ENCODE results near the gene MBIP. TPM values are rescaled to one million over a fixed set of nuclear protein-coding genes. Genes with fewer than 3 reads are reported as not detected.
A peak's percentile ranks its signal among the peaks of the same experiment; 100 is the strongest.
"Not testable (repeated sequence)": the region's sequence is repeated elsewhere in the genome, so short reads cannot be mapped to it uniquely, and the experiment has no call there.

The MBIP gene
- total RNA-seq, 5 donors from 2014 or later (not counting 1 experiment from before 2014, with no cell fraction given), result 15.4 to 42.9 (median 17.8) TPM

GRCh38 chr14:36327573-36327972, 7.1 kb upstream of the MBIP start:
- H3K9me3 Mint-ChIP-seq; H3K36me3 ChIP-seq (ENCODE audit: control insufficient read depth in 2 of 2, extremely low read depth in 1 of 2, insufficient read depth in 1 of 2, low read length in 1 of 2); H3K4me3 Mint-ChIP-seq; H3K27ac Mint-ChIP-seq; H3K4me3 ChIP-seq (ENCODE audit: control insufficient read depth in 1 of 2, extremely low read depth in 1 of 2, low read length in 1 of 2); POLR2A ChIA-PET; DNase-seq; H3K4me1 ChIP-seq (ENCODE audit: control insufficient read depth in 1 of 2, extremely low read depth in 1 of 2, insufficient read depth in 2 of 2, low read length in 2 of 2); H3K27ac ChIP-seq (ENCODE audit: low read length); H3K9me3 ChIP-seq; ATAC-seq (replicated peaks in 1 of 4); H3K27me3 ChIP-seq (replicated peaks in 1 of 2; ENCODE audit: control insufficient read depth in 2 of 2, extremely low read depth in 1 of 2, insufficient read depth in 2 of 2, low read length in 1 of 2); H3K36me3 Mint-ChIP-seq; H3K4me1 Mint-ChIP-seq: not testable (repeated sequence)
- CTCF ChIA-PET, result interaction anchor here in 1 of 2 donors (0.7 kb wide), 1 partner anchor 11 kb away, joined by 3 read pairs; no protein-coding TSS in a partner anchor
- no CpG with 5 or more reads among the region's 4 CpGs for WGBS (ENCODE audit: insufficient coverage)
- H3K27me3 Mint-ChIP-seq, result peaks cover 32 to 40% of the 10 kb centered on the region in 2 donors

- no peaks in the 10 kb centered on the region for H3K9me3 ChIP-seq
- H3K27ac Mint-ChIP-seq, result no peak overlapping the region
- no peak for ATAC-seq (replicated peaks in 1 of 4)
- peaks cover 2 to 3% (median 2%) of the 10 kb centered on the region in 3 donors for H3K4me1 Mint-ChIP-seq
- peaks cover 24 to 27% of the 10 kb centered on the region in 2 donors for H3K27me3 Mint-ChIP-seq
- peaks cover 0 to 2% of the 10 kb centered on the region in 2 experiments for H3K27me3 ChIP-seq (replicated peaks in 1 of 2; ENCODE audit: control insufficient read depth in 2 of 2, extremely low read depth in 1 of 2, insufficient read depth in 2 of 2, low read length in 1 of 2)
- WGBS (ENCODE audit: insufficient coverage), result no CpG with 5 or more reads among the region's 3 CpGs
- no peak for DNase-seq
- H3K9me3 Mint-ChIP-seq, result peaks cover 0 to 5% (median 2%) of the 10 kb centered on the region in 3 donors
- H3K36me3 Mint-ChIP-seq, result no peaks in the 10 kb centered on the region
- no peaks in the 10 kb centered on the region for H3K36me3 ChIP-seq (ENCODE audit: control insufficient read depth in 2 of 2, extremely low read depth in 1 of 2, insufficient read depth in 1 of 2, low read length in 1 of 2)
- no peak overlapping the region for H3K27ac ChIP-seq (ENCODE audit: low read length)
- H3K4me3 Mint-ChIP-seq, result no peak overlapping the region
- H3K4me1 ChIP-seq (ENCODE audit: control insufficient read depth in 1 of 2, extremely low read depth in 1 of 2, insufficient read depth in 2 of 2, low read length in 2 of 2), result peaks cover 2% of the 10 kb centered on the region in 2 experiments
- H3K4me3 ChIP-seq (ENCODE audit: control insufficient read depth in 1 of 2, extremely low read depth in 1 of 2, low read length in 1 of 2), result no peak overlapping the region
- POLR2A ChIA-PET, result no interaction called here
- CTCF ChIA-PET, result no interaction called here
Observed at GRCh38 chr14:36325853-36326252, 5.4 kb upstream of the MBIP start.

GRCh38 chr14:36324897-36325296, 4.5 kb upstream of the MBIP start:
- no peaks in the 10 kb centered on the region for H3K36me3 ChIP-seq (ENCODE audit: control insufficient read depth in 2 of 2, extremely low read depth in 1 of 2, insufficient read depth in 1 of 2, low read length in 1 of 2)
- no CpG with 5 or more reads among the region's 3 CpGs for WGBS (ENCODE audit: insufficient coverage)

GRCh38 chr14:36320897-36321381, 502 bp upstream of the MBIP start:
- Histone ChIP-seq H3K27ac (ENCODE audit: low read length) (peak overlapping the region; percentile 38), H3K4me1 (ENCODE audit: control insufficient read depth in 1 of 2, extremely low read depth in 1 of 2, insufficient read depth in 2 of 2, low read length in 2 of 2) (peaks cover 4 to 9% of the 10 kb centered on the region in 2 experiments), H3K9me3 (no peaks in the 10 kb centered on the region), H3K27me3 (replicated peaks in 1 of 2; ENCODE audit: control insufficient read depth in 2 of 2, extremely low read depth in 1 of 2, insufficient read depth in 2 of 2, low read length in 1 of 2) (no peaks in the 10 kb centered on the region), H3K36me3 (ENCODE audit: control insufficient read depth in 2 of 2, extremely low read depth in 1 of 2, insufficient read depth in 1 of 2, low read length in 1 of 2) (no peaks in the 10 kb centered on the region), H3K4me3 (ENCODE audit: control insufficient read depth in 1 of 2, extremely low read depth in 1 of 2, low read length in 1 of 2) (peak overlapping the region; percentile 96 to 99)
- 63% methylated on average over 7 of the region's 8 CpGs for WGBS (ENCODE audit: insufficient coverage)
- H3K9me3 Mint-ChIP-seq, result no peaks in the 10 kb centered on the region
- peaks cover 5 to 10% of the 10 kb centered on the region in 2 donors for H3K27me3 Mint-ChIP-seq
- H3K27ac Mint-ChIP-seq, result peak overlapping the region; percentile 90 to 95
- ATAC-seq (replicated peaks in 1 of 4), result peak in 1 of 4 experiments; percentile 0
- H3K4me1 Mint-ChIP-seq, result peaks cover 35 to 40% (median 37%) of the 10 kb centered on the region in 3 donors
- H3K36me3 Mint-ChIP-seq, result no peaks in the 10 kb centered on the region
- CTCF ChIA-PET, result no interaction called here
- H3K4me3 Mint-ChIP-seq, result peak overlapping the region; percentile 89 to 97 (median 96)
- no peak for DNase-seq
- POLR2A ChIA-PET, result interaction anchor here in 1 of 2 donors (0.8 kb wide), 1 partner anchor 11 kb away, joined by 4 read pairs; no protein-coding TSS in a partner anchor

More at GRCh38 chr14:36324897-36325296, 4.5 kb upstream of the MBIP start:
- no peak overlapping the region for H3K27ac Mint-ChIP-seq
- DNase-seq (no peak), ATAC-seq (replicated peaks in 1 of 4) (no peak)
- no peak overlapping the region for H3K4me3 Mint-ChIP-seq
- Histone ChIP-seq H3K9me3 (no peaks in the 10 kb centered on the region), H3K4me1 (ENCODE audit: control insufficient read depth in 1 of 2, extremely low read depth in 1 of 2, insufficient read depth in 2 of 2, low read length in 2 of 2) (peaks cover 3 to 4% of the 10 kb centered on the region in 2 experiments), H3K27me3 (replicated peaks in 1 of 2; ENCODE audit: control insufficient read depth in 2 of 2, extremely low read depth in 1 of 2, insufficient read depth in 2 of 2, low read length in 1 of 2) (no peaks in the 10 kb centered on the region), H3K4me3 (ENCODE audit: control insufficient read depth in 1 of 2, extremely low read depth in 1 of 2, low read length in 1 of 2) (no peak overlapping the region), H3K27ac (ENCODE audit: low read length) (no peak overlapping the region)
- H3K4me1 Mint-ChIP-seq, result peaks cover 5 to 11% (median 9%) of the 10 kb centered on the region in 3 donors
- H3K9me3 Mint-ChIP-seq, result peaks cover 0 to 5% (median 2%) of the 10 kb centered on the region in 3 donors
- peaks cover 20 to 23% of the 10 kb centered on the region in 2 donors for H3K27me3 Mint-ChIP-seq
- ChIA-PET POLR2A (no interaction called here), CTCF (no interaction called here)
- no peaks in the 10 kb centered on the region for H3K36me3 Mint-ChIP-seq

- Histone ChIP-seq H3K27ac (ENCODE audit: low read length) (peak overlapping the region; percentile 65), H3K9me3 (no peaks in the 10 kb centered on the region), H3K27me3 (replicated peaks in 1 of 2; ENCODE audit: control insufficient read depth in 2 of 2, extremely low read depth in 1 of 2, insufficient read depth in 2 of 2, low read length in 1 of 2) (no peaks in the 10 kb centered on the region), H3K4me1 (ENCODE audit: control insufficient read depth in 1 of 2, extremely low read depth in 1 of 2, insufficient read depth in 2 of 2, low read length in 2 of 2) (peaks cover 4 to 9% of the 10 kb centered on the region in 2 experiments), H3K4me3 (ENCODE audit: control insufficient read depth in 1 of 2, extremely low read depth in 1 of 2, low read length in 1 of 2) (peak overlapping the region; percentile 96 to 99), H3K36me3 (ENCODE audit: control insufficient read depth in 2 of 2, extremely low read depth in 1 of 2, insufficient read depth in 1 of 2, low read length in 1 of 2) (no peaks in the 10 kb centered on the region)
- no peaks in the 10 kb centered on the region for H3K9me3 Mint-ChIP-seq
- H3K36me3 Mint-ChIP-seq, result no peaks in the 10 kb centered on the region
- peaks cover 35 to 47% (median 44%) of the 10 kb centered on the region in 3 donors for H3K4me1 Mint-ChIP-seq
- POLR2A ChIA-PET, result interaction anchor here in 1 of 2 donors (0.5 to 0.6 kb wide), 2 partner anchors 12 to 1389 kb away, joined by 4 read pairs; no protein-coding TSS in a partner anchor
- CTCF ChIA-PET, result interaction anchor here in 1 of 2 donors (0.6 kb wide), 1 partner anchor 178 kb away, joined by 8 read pairs; no protein-coding TSS in a partner anchor
- H3K4me3 Mint-ChIP-seq, result peak overlapping the region; percentile 89 to 97 (median 96)
- H3K27me3 Mint-ChIP-seq, result peaks cover 3 to 7% of the 10 kb centered on the region in 2 donors
- peak overlapping the region; percentile 90 to 95 for H3K27ac Mint-ChIP-seq
- ATAC-seq (replicated peaks in 1 of 4) (no peak), DNase-seq (no peak)
- 0% methylated on average over 2 of the region's 9 CpGs for WGBS (ENCODE audit: insufficient coverage)
Observed at GRCh38 chr14:36319899-36320199, 588 bp downstream of the MBIP start.

- peaks cover 13% of the 10 kb centered on the region for H3K36me3 Mint-ChIP-seq
- ChIA-PET CTCF (no interaction called here), POLR2A (interaction anchor here in 1 of 2 donors (0.7 kb wide), 1 partner anchor 1221 kb away, joined by 3 read pairs; no protein-coding TSS in a partner anchor)
- ATAC-seq (replicated peaks in 1 of 4), result no peak
- no peak for DNase-seq
- H3K4me1 ChIP-seq (ENCODE audit: control insufficient read depth in 1 of 2, extremely low read depth in 1 of 2, insufficient read depth in 2 of 2, low read length in 2 of 2), result peaks cover 4 to 9% of the 10 kb centered on the region in 2 experiments
- peaks cover 35 to 52% (median 48%) of the 10 kb centered on the region in 3 donors for H3K4me1 Mint-ChIP-seq
- H3K36me3 ChIP-seq (ENCODE audit: control insufficient read depth in 2 of 2, extremely low read depth in 1 of 2, insufficient read depth in 1 of 2, low read length in 1 of 2), result peaks cover 0 to 4% of the 10 kb centered on the region in 2 donors
- no peak overlapping the region for H3K4me3 ChIP-seq (ENCODE audit: control insufficient read depth in 1 of 2, extremely low read depth in 1 of 2, low read length in 1 of 2)
- no peaks in the 10 kb centered on the region for H3K27me3 ChIP-seq (replicated peaks in 1 of 2; ENCODE audit: control insufficient read depth in 2 of 2, extremely low read depth in 1 of 2, insufficient read depth in 2 of 2, low read length in 1 of 2)
- H3K27me3 Mint-ChIP-seq, result no peaks in the 10 kb centered on the region
- no peak overlapping the region for H3K4me3 Mint-ChIP-seq
- H3K27ac ChIP-seq (ENCODE audit: low read length), result no peak overlapping the region
- H3K9me3 Mint-ChIP-seq, result no peaks in the 10 kb centered on the region
- no CpG with 5 or more reads among the region's 2 CpGs for WGBS (ENCODE audit: insufficient coverage)
- no peak overlapping the region for H3K27ac Mint-ChIP-seq
- H3K9me3 ChIP-seq, result no peaks in the 10 kb centered on the region
Observed at GRCh38 chr14:36317650-36318049, 2.8 kb downstream of the MBIP start.
